Thyroid gland (tissue), 4 donors: ENCODE data around the gene ZC3H12A. TPM values are rescaled to one million over a fixed set of nuclear protein-coding genes. Genes with fewer than 3 reads are reported as not detected.

Experiments used
- DNase-seq, 2 donors: peaks; one replicate each; pipeline ENCODE4 v3.0.0-alpha.2; 2019
- H3K27ac ChIP-seq, 3 donors: fragments of 200-600 bp; sonication (generic); 1 replicate in 2 of 3; 2 replicates in 1 of 3; pipeline ENCODE4 v1.5.1; 2016 to 2019; ENCODE audit warnings: mild to moderate bottlenecking in 1 of 3, moderate library complexity in 1 of 3
- H3K27me3 ChIP-seq: fragments of 200-600 bp; sonication (generic); one replicate; pipeline ENCODE4 v1.5.1; 2019
- H3K36me3 ChIP-seq, 2 donors: fragments of 200-600 bp; sonication (generic); one replicate each; pipeline ENCODE4 v1.5.1; 2016 to 2019
- H3K4me1 ChIP-seq, 2 donors: fragments of 200-600 bp; sonication (generic); one replicate each; pipeline ENCODE4 v1.5.1; 2017 to 2019
- H3K4me3 ChIP-seq, 3 donors: fragments of 200-600 bp; sonication (generic); replicated peaks in 1 of 3; 1 replicate in 2 of 3; 2 replicates in 1 of 3; pipeline ENCODE4 v1.5.1; 2016; ENCODE audit warnings: mild to moderate bottlenecking in 1 of 3
- H3K9me3 ChIP-seq: fragments of 200-600 bp; sonication (generic); one replicate; pipeline ENCODE4 v1.5.1; 2017
- POLR2A ChIP-seq, 2 donors: fragments of 450-650 bp; IDR thresholded peaks; one replicate each; pipeline ENCODE4 v1.6.1; 2017; ENCODE audit warnings: antibody characterized with exemption in 2 of 2, mild to moderate bottlenecking in 2 of 2, moderate library complexity in 1 of 2
- WGBS, 2 donors: methylation state at CpG; one replicate each; pipeline ENCODE4 v1.1.5; 2017; 5-methylcytosine and 5-hydroxymethylcytosine counted together
- intact Hi-C: fragments of 100-400 bp; cut with DNase I; formaldehyde crosslinking; loops from one replicate; pipeline ENCODE4 v1.15.1; 2023
- total RNA-seq, 4 donors: library from RNA; depleted of rRNA; stranded (reverse); fragments of >200 nt; gene quantifications; one replicate each; pipeline ENCODE4 v1.2.3, GENCODE V29; 2016
- TF ChIP-seq, protein P1 (sequence below), 6 experiments: fragments of 200-600 bp in 3 of 6; fragments of 450-650 bp in 3 of 6; sonication (generic) in 3 of 6; IDR thresholded peaks; one replicate each; pipeline ENCODE4 v1.5.1; 2016 to 2019; ENCODE audit warnings: antibody characterized with exemption in 6 of 6, mild to moderate bottlenecking in 2 of 6, inconsistent platforms in 1 of 6, moderate library complexity in 1 of 6

The ZC3H12A gene
- total RNA-seq, 4 donors from 2014 or later, result 4.1 to 7.1 (median 5.1) TPM

DNA sequence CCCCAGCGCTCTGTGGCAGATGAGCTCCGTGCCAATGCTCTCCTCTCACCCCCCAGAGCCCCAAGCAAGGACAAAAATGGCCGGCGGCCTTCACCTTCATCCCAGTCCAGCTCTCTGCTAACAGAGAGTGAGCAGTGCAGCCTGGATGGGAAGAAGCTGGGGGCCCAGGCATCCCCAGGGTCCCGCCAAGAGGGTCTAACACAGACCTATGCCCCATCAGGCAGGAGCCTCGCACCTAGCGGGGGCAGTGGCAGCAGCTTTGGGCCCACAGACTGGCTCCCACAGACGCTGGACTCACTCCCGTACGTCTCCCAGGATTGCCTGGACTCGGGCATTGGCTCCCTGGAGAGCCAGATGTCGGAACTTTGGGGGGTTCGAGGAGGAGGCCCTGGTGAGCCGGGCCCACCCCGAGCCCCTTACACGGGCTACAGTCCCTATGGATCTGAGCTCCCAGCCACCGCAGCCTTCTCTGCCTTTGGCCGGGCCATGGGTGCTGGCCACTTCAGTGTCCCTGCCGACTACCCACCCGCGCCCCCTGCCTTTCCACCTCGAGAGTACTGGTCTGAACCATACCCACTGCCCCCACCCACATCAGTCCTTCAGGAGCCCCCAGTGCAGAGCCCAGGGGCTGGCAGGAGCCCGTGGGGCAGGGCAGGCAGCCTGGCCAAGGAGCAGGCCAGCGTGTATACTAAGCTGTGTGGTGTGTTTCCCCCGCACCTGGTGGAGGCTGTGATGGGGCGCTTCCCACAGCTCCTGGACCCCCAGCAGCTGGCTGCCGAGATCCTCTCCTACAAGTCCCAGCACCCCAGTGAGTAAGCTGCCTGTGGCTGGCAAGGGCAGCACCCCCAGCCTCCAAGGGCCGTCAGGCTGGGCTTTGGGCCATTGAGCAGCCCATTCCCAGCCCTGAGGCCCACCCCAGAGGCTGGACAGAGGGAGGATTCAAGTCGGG lies 8.7 kb downstream of the ZC3H12A start:
- DNase-seq, result no peak
- Histone ChIP-seq H3K9me3 (no peaks in the 10 kb centered on the region), H3K4me1 (peaks cover 24 to 47% of the 10 kb centered on the region in 2 donors), H3K27me3 (no peaks in the 10 kb centered on the region), H3K36me3 (peaks cover 36 to 42% of the 10 kb centered on the region in 2 donors), H3K27ac (no peak overlapping the region), H3K4me3 (no peak overlapping the region)
- TF ChIP-seq, protein P1, sequence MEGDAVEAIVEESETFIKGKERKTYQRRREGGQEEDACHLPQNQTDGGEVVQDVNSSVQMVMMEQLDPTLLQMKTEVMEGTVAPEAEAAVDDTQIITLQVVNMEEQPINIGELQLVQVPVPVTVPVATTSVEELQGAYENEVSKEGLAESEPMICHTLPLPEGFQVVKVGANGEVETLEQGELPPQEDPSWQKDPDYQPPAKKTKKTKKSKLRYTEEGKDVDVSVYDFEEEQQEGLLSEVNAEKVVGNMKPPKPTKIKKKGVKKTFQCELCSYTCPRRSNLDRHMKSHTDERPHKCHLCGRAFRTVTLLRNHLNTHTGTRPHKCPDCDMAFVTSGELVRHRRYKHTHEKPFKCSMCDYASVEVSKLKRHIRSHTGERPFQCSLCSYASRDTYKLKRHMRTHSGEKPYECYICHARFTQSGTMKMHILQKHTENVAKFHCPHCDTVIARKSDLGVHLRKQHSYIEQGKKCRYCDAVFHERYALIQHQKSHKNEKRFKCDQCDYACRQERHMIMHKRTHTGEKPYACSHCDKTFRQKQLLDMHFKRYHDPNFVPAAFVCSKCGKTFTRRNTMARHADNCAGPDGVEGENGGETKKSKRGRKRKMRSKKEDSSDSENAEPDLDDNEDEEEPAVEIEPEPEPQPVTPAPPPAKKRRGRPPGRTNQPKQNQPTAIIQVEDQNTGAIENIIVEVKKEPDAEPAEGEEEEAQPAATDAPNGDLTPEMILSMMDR (IDR thresholded peaks at IDR 0.05), result no peak
- TF ChIP-seq POLR2A (IDR thresholded peaks at IDR 0.05), result no peak
- intact Hi-C loops, result no loop called here
- WGBS, 2 donors, result 92% methylated on average over 16 to 21 of the region's 29 CpGs

DNA sequence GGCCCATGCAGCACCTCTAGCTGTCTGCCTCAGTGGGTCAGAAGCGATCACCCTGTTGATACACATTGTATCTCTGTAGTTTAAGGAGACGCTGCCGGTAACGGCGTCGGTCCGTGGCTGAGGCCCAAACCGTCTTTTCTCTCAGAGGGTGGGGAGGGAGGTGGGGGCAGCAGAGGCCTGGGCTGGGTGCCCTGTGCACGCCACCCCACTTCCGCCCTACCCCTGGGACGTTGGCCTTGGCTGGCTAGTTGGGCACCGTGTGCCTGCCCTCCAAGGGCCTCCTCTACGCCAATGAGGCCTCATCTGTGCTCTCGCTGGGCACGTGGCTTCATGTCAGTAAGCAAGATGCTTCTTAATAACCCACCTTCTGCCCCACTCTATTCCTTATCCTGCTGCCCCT lies 9.4 kb downstream of the ZC3H12A start:
- intact Hi-C loops, result no loop called here
- DNase-seq, result no peak

DNA sequence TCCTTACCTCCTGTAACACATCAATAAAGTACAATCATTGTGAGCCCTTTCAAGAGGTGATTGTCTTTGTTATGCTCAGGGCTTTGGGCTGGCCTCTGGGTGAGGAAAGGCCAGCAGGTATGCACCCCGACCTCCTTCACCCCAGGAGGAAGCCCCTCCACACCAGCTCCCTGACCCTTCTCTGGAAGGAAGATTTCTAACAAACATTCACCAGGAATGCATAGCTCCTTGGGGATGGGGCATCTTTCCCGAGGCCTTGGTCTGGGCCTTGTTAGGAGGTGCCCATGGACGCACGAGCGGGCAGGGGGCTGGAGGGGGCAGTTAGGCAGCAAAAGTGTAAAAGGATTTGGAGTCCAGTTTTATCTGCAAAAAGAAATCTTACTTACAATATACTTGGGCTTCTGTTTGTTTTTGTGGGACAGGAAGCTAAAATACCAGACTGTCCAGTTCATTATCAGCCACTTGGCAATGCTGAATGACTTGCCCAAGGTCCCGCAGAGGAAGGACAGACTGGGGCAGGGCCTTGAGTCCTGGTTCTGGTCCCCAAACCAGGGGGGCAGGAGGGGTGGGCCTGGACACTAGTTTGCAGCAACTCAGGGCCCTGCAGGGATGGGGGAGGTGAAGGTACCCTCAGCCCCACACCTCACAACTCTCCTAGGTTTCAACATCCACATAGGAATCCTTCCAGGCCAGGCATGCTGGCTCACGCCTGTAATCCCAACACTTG lies 10.1 kb downstream of the ZC3H12A start:
- H3K27ac ChIP-seq, result peak overlapping the region in 1 of 3 donors; percentile 49
- H3K9me3 ChIP-seq, result no peaks in the 10 kb centered on the region
- peaks cover 15 to 33% of the 10 kb centered on the region in 2 donors for H3K4me1 ChIP-seq
- WGBS, 2 donors, result 83 to 84% methylated on average over 7 of the region's 7 CpGs
- peaks cover 36 to 39% of the 10 kb centered on the region in 2 donors for H3K36me3 ChIP-seq
- no peak for DNase-seq
- TF ChIP-seq POLR2A (IDR thresholded peaks at IDR 0.05), result no peak
- TF ChIP-seq, protein P1 (IDR thresholded peaks at IDR 0.05), result no peak
- intact Hi-C loops, result no loop called here
- H3K4me3 ChIP-seq, result no peak overlapping the region
- H3K27me3 ChIP-seq, result no peaks in the 10 kb centered on the region

More for the DNA sequence above, 9.4 kb downstream of the ZC3H12A start:
- Histone ChIP-seq H3K9me3 (no peaks in the 10 kb centered on the region), H3K27me3 (no peaks in the 10 kb centered on the region), H3K4me3 (no peak overlapping the region), H3K36me3 (peaks cover 36 to 39% of the 10 kb centered on the region in 2 donors), H3K27ac (no peak overlapping the region), H3K4me1 (peaks cover 21 to 40% of the 10 kb centered on the region in 2 donors)
- 81 to 95% methylated on average over 14 to 15 of the region's 15 CpGs for WGBS, 2 donors
- TF ChIP-seq POLR2A (IDR thresholded peaks at IDR 0.05), result no peak
- TF ChIP-seq, protein P1 (IDR thresholded peaks at IDR 0.05), result no peak

GRCh38 chr1:37485902-37486679 lies 11.7 kb downstream of the ZC3H12A start:
- H3K27ac ChIP-seq, result peak overlapping the region in 2 of 3 donors; percentile 49 to 65
- 60 to 70% methylated on average over 6 of the region's 6 CpGs for WGBS, 2 donors
- DNase-seq, result no peak
- TF ChIP-seq POLR2A (IDR thresholded peaks at IDR 0.05), result no peak
- TF ChIP-seq, protein P1 (IDR thresholded peaks at IDR 0.05), result no peak
- H3K4me1 ChIP-seq, result peaks cover 7 to 24% of the 10 kb centered on the region in 2 donors
- no peak overlapping the region for H3K4me3 ChIP-seq
- peaks cover 37% of the 10 kb centered on the region in 2 donors for H3K36me3 ChIP-seq
- intact Hi-C loops, result loop anchor here (2.0 kb wide), 1 partner anchor 31 kb away; no protein-coding TSS in a partner anchor
- H3K9me3 ChIP-seq, result no peaks in the 10 kb centered on the region
- no peaks in the 10 kb centered on the region for H3K27me3 ChIP-seq
